Measurements from ENCODE around the gene STARD10.

Gene STARD10

GRCh38 chr11:72724851-72725723 is 68.8 kb downstream of the STARD10 start:
- DNase-seq (ENCODE audit: low read depth), result peak; percentile 50

- no peak for DNase-seq (ENCODE audit: low read depth)
These were observed 69.8 kb downstream of the STARD10 start for GRCh38 chr11:72724021-72724551.

GRCh38 chr11:72723508-72723907 is 70.3 kb downstream of the STARD10 start:
- DNase-seq (ENCODE audit: low read depth), result no peak

GRCh38 chr11:72722050-72722748 is 71.6 kb downstream of the STARD10 start:
- DNase-seq (ENCODE audit: low read depth), result peak; percentile 65

GRCh38 chr11:72721689-72722049 is 72.2 kb downstream of the STARD10 start:
- DNase-seq (ENCODE audit: low read depth), result peak; percentile 12

GRCh38 chr11:72721276-72721675 is 72.6 kb downstream of the STARD10 start:
- no peak for DNase-seq (ENCODE audit: low read depth)

GRCh38 chr11:72720784-72721183 is 73.1 kb downstream of the STARD10 start:
- no peak for DNase-seq (ENCODE audit: low read depth)

- DNase-seq (ENCODE audit: low read depth), result no peak
These were observed 73.8 kb downstream of the STARD10 start for GRCh38 chr11:72720047-72720446.

GRCh38 chr11:72719551-72719950 is 74.3 kb downstream of the STARD10 start:
- no peak for DNase-seq (ENCODE audit: low read depth)

GRCh38 chr11:72719144-72719543 is 74.7 kb downstream of the STARD10 start:
- no peak for DNase-seq (ENCODE audit: low read depth)

- DNase-seq (ENCODE audit: low read depth), result no peak
These were observed 75.7 kb downstream of the STARD10 start for GRCh38 chr11:72718101-72718501.

GRCh38 chr11:72716788-72717435 is 76.9 kb downstream of the STARD10 start:
- no peak for DNase-seq (ENCODE audit: low read depth)

GRCh38 chr11:72716290-72716689 is 77.6 kb downstream of the STARD10 start:
- no peak for DNase-seq (ENCODE audit: low read depth)

GRCh38 chr11:72712841-72713240 is 81.0 kb downstream of the STARD10 start:
- no peak for DNase-seq (ENCODE audit: low read depth)

- no peak for DNase-seq (ENCODE audit: low read depth)
These were observed 81.6 kb downstream of the STARD10 start for GRCh38 chr11:72712168-72712751.

GRCh38 chr11:72711141-72711540 is 82.7 kb downstream of the STARD10 start:
- DNase-seq (ENCODE audit: low read depth), result no peak

GRCh38 chr11:72710278-72710677 is 83.6 kb downstream of the STARD10 start:
- no peak for DNase-seq (ENCODE audit: low read depth)

GRCh38 chr11:72709478-72710238 is 84.2 kb downstream of the STARD10 start:
- DNase-seq (ENCODE audit: low read depth), result no peak

- no peak for DNase-seq (ENCODE audit: low read depth)
These were observed 86.8 kb downstream of the STARD10 start for GRCh38 chr11:72707032-72707431.

- DNase-seq (ENCODE audit: low read depth), result no peak
These were observed 87.3 kb downstream of the STARD10 start for GRCh38 chr11:72706579-72706978.
